KG1 (cell line): ENCODE data around the gene MTA2.

Source experiments
- DNase-seq: peaks from one replicate; lab custom pipeline; 2025; lab: John Stamatoyannopoulos, UW

MTA2 gene

GRCh38 chr11:62546244-62546928, 55.3 kb downstream of the MTA2 start, which contains the start of gene AHNAK:
AHNAK (minus strand) TSS chr11:62546806; CDS start chr11:62536098, 10,708 bp downstream.
- no peak for DNase-seq

GRCh38 chr11:62545437-62546243, 56.0 kb downstream of the MTA2 start:
- no peak for DNase-seq

GRCh38 chr11:62544581-62545436, 56.9 kb downstream of the MTA2 start:
- no peak for DNase-seq

GRCh38 chr11:62543680-62544444, 57.8 kb downstream of the MTA2 start:
- DNase-seq: no peak
